GM23338 (cell line): Measurements from ENCODE around the gene SMIM9. TPM values are rescaled to one million over a fixed set of nuclear protein-coding genes. Genes with fewer than 3 reads are reported as not detected.

Experiments
- ATAC-seq: fragments of 200-7000 bp; cut with Tn5 transposase; 3 replicates; pipeline ENCODE4 v1.9.1; 2020
- DNase-seq: peaks from one replicate; pipeline ENCODE4 v3.0.0-alpha.2; 2015; ENCODE audit warnings: low spot score
- H2AFZ ChIP-seq: fragments of 200-600 bp; sonication (generic); 2 replicates; pipeline ENCODE4 v1.8.0; 2016; ENCODE audit warnings: antibody characterized with exemption, mild to moderate bottlenecking, moderate library complexity
- H3F3A ChIP-seq: fragments of 200-600 bp; sonication (generic); replicated peaks from 2 replicates; pipeline ENCODE4 v1.8.0; 2017; ENCODE audit warnings: antibody characterized with exemption, mixed run types, low read depth
- H3K27ac ChIP-seq: fragments of 200-600 bp; sonication (generic); 2 replicates; pipeline ENCODE4 v1.6.1; 2016; ENCODE audit warnings: low read depth
- H3K27me3 ChIP-seq: fragments of 200-600 bp; sonication (generic); 2 replicates; pipeline ENCODE4 v1.8.0; 2016; ENCODE audit warnings: mild to moderate bottlenecking, mixed run types, moderate library complexity; ENCODE audit not compliant: insufficient read depth
- H3K36me3 ChIP-seq: fragments of 200-600 bp; sonication (generic); 2 replicates; pipeline ENCODE4 v1.8.0; 2016; ENCODE audit warnings: mild to moderate bottlenecking; ENCODE audit not compliant: insufficient read depth
- H3K4me1 ChIP-seq: fragments of 200-600 bp; sonication (generic); 2 replicates; pipeline ENCODE4 v1.8.0; 2016; ENCODE audit warnings: mild to moderate bottlenecking, moderate library complexity; ENCODE audit not compliant: insufficient read depth
- H3K4me2 ChIP-seq: fragments of 200-600 bp; sonication (generic); 2 replicates; pipeline ENCODE4 v1.7.1; 2017; ENCODE audit warnings: mixed run types
- H3K4me3 ChIP-seq: fragments of 200-600 bp; sonication (generic); 2 replicates; pipeline ENCODE4 v1.6.1; 2016; ENCODE audit warnings: mixed run types
- H3K79me2 ChIP-seq: fragments of 200-600 bp; sonication (generic); replicated peaks from 2 replicates; pipeline ENCODE4 v1.8.0; 2017; ENCODE audit warnings: mild to moderate bottlenecking; ENCODE audit not compliant: insufficient read depth
- H3K9me2 ChIP-seq: fragments of 200-600 bp; sonication (generic); 2 replicates; pipeline ENCODE4 v1.8.0; 2017; ENCODE audit not compliant: insufficient read depth
- H4K20me1 ChIP-seq: fragments of 200-600 bp; sonication (generic); replicated peaks from 2 replicates; pipeline ENCODE4 v1.8.0; 2017; ENCODE audit warnings: mild to moderate bottlenecking; ENCODE audit not compliant: insufficient read depth
- H3K27ac Mint-ChIP-seq: 2 replicates; pipeline ENCODE4 v1.8.0; 2020; ENCODE audit warnings: inconsistent platforms, mild to moderate bottlenecking, moderate library complexity, mixed read lengths
- H3K27me3 Mint-ChIP-seq: 3 replicates; pipeline ENCODE4 v1.8.0; 2022; ENCODE audit warnings: low read depth, mild to moderate bottlenecking, moderate library complexity, mixed read lengths, inconsistent platforms; ENCODE audit not compliant: insufficient read depth, poor library complexity
- H3K36me3 Mint-ChIP-seq: 3 replicates; pipeline ENCODE4 v1.8.0; 2021; ENCODE audit warnings: low read depth, mild to moderate bottlenecking, inconsistent platforms, moderate library complexity, mixed read lengths
- H3K4me1 Mint-ChIP-seq: 3 replicates; pipeline ENCODE4 v1.8.0; 2020; ENCODE audit warnings: mild to moderate bottlenecking, inconsistent platforms, mixed read lengths
- H3K4me3 Mint-ChIP-seq: 3 replicates; pipeline ENCODE4 v1.8.0; 2021; ENCODE audit warnings: moderate library complexity, mild to moderate bottlenecking, inconsistent platforms, mixed read lengths
- H3K9me3 Mint-ChIP-seq: 3 replicates; pipeline ENCODE4 v1.8.0; 2020; ENCODE audit warnings: moderate library complexity, mild to moderate bottlenecking, inconsistent platforms, mixed read lengths
- CREB1 ChIP-seq: fragments of 250-450 bp; sonication (Bioruptor Pico); IDR thresholded peaks from 2 replicates; pipeline ENCODE4 v1.5.0; 2020; ENCODE audit warnings: low read depth, mild to moderate bottlenecking, moderate library complexity
- EZH2phosphoT487 ChIP-seq: fragments of 200-600 bp; sonication (generic); IDR thresholded peaks from one replicate; pipeline ENCODE4 v1.8.1; 2018; ENCODE audit warnings: antibody characterized with exemption; ENCODE audit not compliant: unreplicated experiment
- NANOG ChIP-seq: IDR thresholded peaks from 2 replicates; pipeline ENCODE4 v1.6.1; 2016; ENCODE audit warnings: antibody characterized with exemption, borderline replicate concordance
- POLR2AphosphoS5 ChIP-seq: IDR thresholded peaks from 2 replicates; pipeline ENCODE4 v1.6.1; 2016; ENCODE audit warnings: antibody characterized with exemption, low read depth
- STAT1 ChIP-seq: IDR thresholded peaks from one replicate; pipeline ENCODE4 v1.6.1; 2016; ENCODE audit warnings: antibody characterized with exemption; ENCODE audit not compliant: unreplicated experiment
- ZNF114 ChIP-seq: fragments of 250-450 bp; sonication (Bioruptor Pico); IDR thresholded peaks from 2 replicates; pipeline ENCODE4 v1.5.0; 2020; ENCODE audit warnings: mild to moderate bottlenecking, moderate library complexity
- ZNF331 ChIP-seq: fragments of 250-450 bp; sonication (Bioruptor Pico); IDR thresholded peaks from 2 replicates; pipeline ENCODE4 v1.5.0; 2020; ENCODE audit warnings: low read depth, mild to moderate bottlenecking, moderate library complexity
- polyA plus RNA-seq: library from polyadenylated mRNA; unstranded; fragments of >200 nt; fragmentation: Nextera tagmentation; extraction: Ambion mirVana; gene quantifications from 2 replicates; pipeline ENCODE4 v1.2.1, GENCODE V29; 2016
- total RNA-seq: library from RNA; depleted of rRNA; stranded (reverse); fragments of >200 nt; shearing (Covaris generic); gene quantifications from 2 replicates; pipeline ENCODE4 v1.2.3, GENCODE V29; 2014
- TF ChIP-seq, protein P1 (sequence below): IDR thresholded peaks from one replicate; pipeline ENCODE4 v1.6.1; 2018; ENCODE audit warnings: antibody characterized with exemption; ENCODE audit not compliant: unreplicated experiment
- TF ChIP-seq, protein P2 (sequence below), 2 experiments: fragments of 200-600 bp in 1 of 2; sonication (generic) in 1 of 2; conservative IDR thresholded peaks; 2 replicates each; pipeline versions ENCODE4 v1.5.1 to v1.6.1; 2016 to 2017; ENCODE audit warnings: antibody characterized with exemption in 2 of 2, low read depth in 2 of 2, mild to moderate bottlenecking in 2 of 2, moderate library complexity in 1 of 2
- TF ChIP-seq, protein P3 (sequence below): IDR thresholded peaks from 2 replicates; pipeline ENCODE4 v1.6.1; 2016; ENCODE audit warnings: antibody characterized with exemption

The SMIM9 gene
- total and polyA plus RNA-seq, 2 experiments from 2014 or later: not detected

GRCh38 chrX:154802947-154803346 lies 31.5 kb downstream of the SMIM9 start:
- H3F3A ChIP-seq: no peaks in the 10 kb centered on the region

More at GRCh38 chrX:154802947-154803346, 31.5 kb downstream of the SMIM9 start:
- Histone ChIP-seq H3K36me3 (no peaks in the 10 kb centered on the region), H3K4me1 (peaks cover 15% of the 10 kb centered on the region; the same call in 1 of the 2 replicates), H3K27me3 (peaks cover 14% of the 10 kb centered on the region), H3K4me3 (no peak overlapping the region), H3K4me2 (no peak overlapping the region), H2AFZ (no peak overlapping the region), H3K27ac (no peak overlapping the region), H3K9me2 (no peaks in the 10 kb centered on the region), H3K79me2 (peaks cover 2% of the 10 kb centered on the region; the same call in 1 of the 2 replicates), H4K20me1 (no peaks in the 10 kb centered on the region)
- ATAC-seq (no peak), DNase-seq (no peak)
- no peak for TF ChIP-seq NANOG
- TF ChIP-seq, protein P1, sequence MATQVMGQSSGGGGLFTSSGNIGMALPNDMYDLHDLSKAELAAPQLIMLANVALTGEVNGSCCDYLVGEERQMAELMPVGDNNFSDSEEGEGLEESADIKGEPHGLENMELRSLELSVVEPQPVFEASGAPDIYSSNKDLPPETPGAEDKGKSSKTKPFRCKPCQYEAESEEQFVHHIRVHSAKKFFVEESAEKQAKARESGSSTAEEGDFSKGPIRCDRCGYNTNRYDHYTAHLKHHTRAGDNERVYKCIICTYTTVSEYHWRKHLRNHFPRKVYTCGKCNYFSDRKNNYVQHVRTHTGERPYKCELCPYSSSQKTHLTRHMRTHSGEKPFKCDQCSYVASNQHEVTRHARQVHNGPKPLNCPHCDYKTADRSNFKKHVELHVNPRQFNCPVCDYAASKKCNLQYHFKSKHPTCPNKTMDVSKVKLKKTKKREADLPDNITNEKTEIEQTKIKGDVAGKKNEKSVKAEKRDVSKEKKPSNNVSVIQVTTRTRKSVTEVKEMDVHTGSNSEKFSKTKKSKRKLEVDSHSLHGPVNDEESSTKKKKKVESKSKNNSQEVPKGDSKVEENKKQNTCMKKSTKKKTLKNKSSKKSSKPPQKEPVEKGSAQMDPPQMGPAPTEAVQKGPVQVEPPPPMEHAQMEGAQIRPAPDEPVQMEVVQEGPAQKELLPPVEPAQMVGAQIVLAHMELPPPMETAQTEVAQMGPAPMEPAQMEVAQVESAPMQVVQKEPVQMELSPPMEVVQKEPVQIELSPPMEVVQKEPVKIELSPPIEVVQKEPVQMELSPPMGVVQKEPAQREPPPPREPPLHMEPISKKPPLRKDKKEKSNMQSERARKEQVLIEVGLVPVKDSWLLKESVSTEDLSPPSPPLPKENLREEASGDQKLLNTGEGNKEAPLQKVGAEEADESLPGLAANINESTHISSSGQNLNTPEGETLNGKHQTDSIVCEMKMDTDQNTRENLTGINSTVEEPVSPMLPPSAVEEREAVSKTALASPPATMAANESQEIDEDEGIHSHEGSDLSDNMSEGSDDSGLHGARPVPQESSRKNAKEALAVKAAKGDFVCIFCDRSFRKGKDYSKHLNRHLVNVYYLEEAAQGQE: no peak
- no peak for TF ChIP-seq ZNF114 (CRISPR knock-in tag)
- TF ChIP-seq, protein P2, sequence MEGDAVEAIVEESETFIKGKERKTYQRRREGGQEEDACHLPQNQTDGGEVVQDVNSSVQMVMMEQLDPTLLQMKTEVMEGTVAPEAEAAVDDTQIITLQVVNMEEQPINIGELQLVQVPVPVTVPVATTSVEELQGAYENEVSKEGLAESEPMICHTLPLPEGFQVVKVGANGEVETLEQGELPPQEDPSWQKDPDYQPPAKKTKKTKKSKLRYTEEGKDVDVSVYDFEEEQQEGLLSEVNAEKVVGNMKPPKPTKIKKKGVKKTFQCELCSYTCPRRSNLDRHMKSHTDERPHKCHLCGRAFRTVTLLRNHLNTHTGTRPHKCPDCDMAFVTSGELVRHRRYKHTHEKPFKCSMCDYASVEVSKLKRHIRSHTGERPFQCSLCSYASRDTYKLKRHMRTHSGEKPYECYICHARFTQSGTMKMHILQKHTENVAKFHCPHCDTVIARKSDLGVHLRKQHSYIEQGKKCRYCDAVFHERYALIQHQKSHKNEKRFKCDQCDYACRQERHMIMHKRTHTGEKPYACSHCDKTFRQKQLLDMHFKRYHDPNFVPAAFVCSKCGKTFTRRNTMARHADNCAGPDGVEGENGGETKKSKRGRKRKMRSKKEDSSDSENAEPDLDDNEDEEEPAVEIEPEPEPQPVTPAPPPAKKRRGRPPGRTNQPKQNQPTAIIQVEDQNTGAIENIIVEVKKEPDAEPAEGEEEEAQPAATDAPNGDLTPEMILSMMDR (conservative IDR thresholded peaks at IDR 0.05; ENCODE audit: low read depth in 2 of 2): no peak
- TF ChIP-seq STAT1: no peak
- no peak for TF ChIP-seq EZH2phosphoT487
- TF ChIP-seq POLR2AphosphoS5: no peak
- no peak for TF ChIP-seq ZNF331 (CRISPR knock-in tag)
- TF ChIP-seq, protein P3, sequence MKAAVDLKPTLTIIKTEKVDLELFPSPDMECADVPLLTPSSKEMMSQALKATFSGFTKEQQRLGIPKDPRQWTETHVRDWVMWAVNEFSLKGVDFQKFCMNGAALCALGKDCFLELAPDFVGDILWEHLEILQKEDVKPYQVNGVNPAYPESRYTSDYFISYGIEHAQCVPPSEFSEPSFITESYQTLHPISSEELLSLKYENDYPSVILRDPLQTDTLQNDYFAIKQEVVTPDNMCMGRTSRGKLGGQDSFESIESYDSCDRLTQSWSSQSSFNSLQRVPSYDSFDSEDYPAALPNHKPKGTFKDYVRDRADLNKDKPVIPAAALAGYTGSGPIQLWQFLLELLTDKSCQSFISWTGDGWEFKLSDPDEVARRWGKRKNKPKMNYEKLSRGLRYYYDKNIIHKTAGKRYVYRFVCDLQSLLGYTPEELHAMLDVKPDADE: no peak
- no peak for TF ChIP-seq CREB1 (CRISPR knock-in tag)
- Mint-ChIP-seq H3K4me3 (no peak overlapping the region), H3K27ac (no peak overlapping the region), H3K9me3 (peaks cover 9% of the 10 kb centered on the region; the same call in 1 of the 3 replicates), H3K4me1 (peaks cover 32% of the 10 kb centered on the region), H3K36me3 (peaks cover 9% of the 10 kb centered on the region; the same call in 1 of the 3 replicates), H3K27me3 (peaks cover 15% of the 10 kb centered on the region)
